Measurements from ENCODE around the gene NTSR1.

DNA sequence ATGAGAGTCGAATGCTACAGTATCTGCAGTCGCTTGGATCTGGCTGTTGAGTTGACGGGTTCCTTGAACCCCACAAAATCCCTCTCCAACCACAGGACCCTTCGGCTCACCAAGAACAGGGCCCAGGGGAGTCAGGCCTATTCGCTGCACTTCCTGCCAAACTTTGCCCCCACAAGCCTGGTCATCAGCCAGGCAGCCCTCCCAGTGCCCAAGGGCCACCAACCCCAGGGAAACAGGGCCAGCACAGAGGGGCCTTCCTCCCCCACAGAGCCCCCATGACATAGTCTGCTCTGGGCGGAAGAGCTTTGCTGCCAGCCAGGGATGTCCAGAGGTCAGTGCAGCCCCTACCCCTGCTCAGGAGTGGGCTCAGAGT is 53.1 kb downstream of the NTSR1 start:
- TF ChIP-seq, protein P1, sequence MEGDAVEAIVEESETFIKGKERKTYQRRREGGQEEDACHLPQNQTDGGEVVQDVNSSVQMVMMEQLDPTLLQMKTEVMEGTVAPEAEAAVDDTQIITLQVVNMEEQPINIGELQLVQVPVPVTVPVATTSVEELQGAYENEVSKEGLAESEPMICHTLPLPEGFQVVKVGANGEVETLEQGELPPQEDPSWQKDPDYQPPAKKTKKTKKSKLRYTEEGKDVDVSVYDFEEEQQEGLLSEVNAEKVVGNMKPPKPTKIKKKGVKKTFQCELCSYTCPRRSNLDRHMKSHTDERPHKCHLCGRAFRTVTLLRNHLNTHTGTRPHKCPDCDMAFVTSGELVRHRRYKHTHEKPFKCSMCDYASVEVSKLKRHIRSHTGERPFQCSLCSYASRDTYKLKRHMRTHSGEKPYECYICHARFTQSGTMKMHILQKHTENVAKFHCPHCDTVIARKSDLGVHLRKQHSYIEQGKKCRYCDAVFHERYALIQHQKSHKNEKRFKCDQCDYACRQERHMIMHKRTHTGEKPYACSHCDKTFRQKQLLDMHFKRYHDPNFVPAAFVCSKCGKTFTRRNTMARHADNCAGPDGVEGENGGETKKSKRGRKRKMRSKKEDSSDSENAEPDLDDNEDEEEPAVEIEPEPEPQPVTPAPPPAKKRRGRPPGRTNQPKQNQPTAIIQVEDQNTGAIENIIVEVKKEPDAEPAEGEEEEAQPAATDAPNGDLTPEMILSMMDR (IDR thresholded peaks at IDR 0.05 in 4 of 5, conservative IDR thresholded peaks at IDR 0.05 in 1 of 5) = no peak
- TF ChIP-seq POLR2A (IDR thresholded peaks at IDR 0.05) = no peak
